ENCODE results near the gene GIT1.

Gene GIT1

DNA sequence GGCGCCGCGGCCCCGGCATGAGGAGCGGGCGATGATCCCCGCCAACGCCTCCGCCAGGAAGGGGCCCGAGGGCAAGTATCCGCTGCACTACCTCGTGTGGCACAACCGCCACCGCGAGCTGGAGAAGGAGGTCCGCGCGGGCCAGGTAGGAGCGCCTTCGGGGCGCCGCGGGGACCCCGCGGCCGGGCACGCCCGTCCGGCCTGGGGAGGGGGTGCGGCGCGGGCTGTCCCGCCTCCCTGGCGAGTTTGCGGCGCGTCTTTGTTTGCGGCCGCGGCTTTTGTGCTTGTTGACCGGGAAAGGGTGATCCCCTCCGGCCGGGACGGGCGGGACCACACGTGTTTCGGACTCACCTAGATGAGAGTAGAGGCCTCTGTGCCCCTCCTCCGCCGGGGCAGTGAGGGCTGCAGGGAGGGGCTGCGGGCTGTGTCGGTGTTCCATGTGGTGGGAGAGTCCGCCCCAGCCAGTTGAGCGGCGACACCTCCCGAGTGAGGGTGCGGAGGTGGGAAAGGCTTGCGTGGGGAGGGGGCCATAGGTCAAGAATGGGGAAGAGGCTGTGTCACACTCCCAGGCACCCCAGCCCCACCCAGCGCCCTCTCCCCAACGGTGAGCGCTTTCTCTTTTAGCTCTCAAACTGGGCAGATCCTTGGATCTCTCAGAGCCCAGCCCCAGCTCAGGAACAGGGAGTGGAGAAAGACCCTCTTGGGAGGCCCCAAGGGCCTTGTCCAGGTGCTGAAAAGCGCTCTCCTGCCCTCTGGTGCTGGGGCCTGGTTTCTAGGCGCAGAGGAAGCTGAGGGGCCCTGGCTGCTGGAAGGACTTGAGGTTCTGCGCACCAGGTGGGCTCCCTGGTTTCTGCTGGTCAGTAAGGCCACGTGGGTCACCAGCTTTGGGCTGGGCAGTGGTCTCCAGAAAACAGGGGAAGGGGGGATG lies 4.4 kb upstream of the GIT1 start:
- Histone ChIP-seq H3K4me3 (ENCODE audit: low read length in 2 of 2) (peak overlapping the region; percentile 44 to 54), H3K9ac (ENCODE audit: low read depth in 1 of 2, low read length in 2 of 2) (peak overlapping the region in 1 of 2 donors; percentile 65), H3K36me3 (ENCODE audit: control insufficient read depth in 2 of 2, insufficient read depth in 2 of 2, low read length in 2 of 2) (no peaks in the 10 kb centered on the region), H3K27me3 (ENCODE audit: control insufficient read depth in 2 of 2, insufficient read depth in 2 of 2, low read length in 2 of 2) (no peaks in the 10 kb centered on the region), H3K4me1 (ENCODE audit: control insufficient read depth in 2 of 2, insufficient read depth in 2 of 2, low read length in 2 of 2) (peaks cover 31 to 35% of the 10 kb centered on the region in 2 donors), H3K9me3 (ENCODE audit: control insufficient read depth in 2 of 2, low read length in 2 of 2) (no peaks in the 10 kb centered on the region), H3K27ac (ENCODE audit: low read depth in 2 of 2, low read length in 2 of 2) (no peak overlapping the region)

DNA sequence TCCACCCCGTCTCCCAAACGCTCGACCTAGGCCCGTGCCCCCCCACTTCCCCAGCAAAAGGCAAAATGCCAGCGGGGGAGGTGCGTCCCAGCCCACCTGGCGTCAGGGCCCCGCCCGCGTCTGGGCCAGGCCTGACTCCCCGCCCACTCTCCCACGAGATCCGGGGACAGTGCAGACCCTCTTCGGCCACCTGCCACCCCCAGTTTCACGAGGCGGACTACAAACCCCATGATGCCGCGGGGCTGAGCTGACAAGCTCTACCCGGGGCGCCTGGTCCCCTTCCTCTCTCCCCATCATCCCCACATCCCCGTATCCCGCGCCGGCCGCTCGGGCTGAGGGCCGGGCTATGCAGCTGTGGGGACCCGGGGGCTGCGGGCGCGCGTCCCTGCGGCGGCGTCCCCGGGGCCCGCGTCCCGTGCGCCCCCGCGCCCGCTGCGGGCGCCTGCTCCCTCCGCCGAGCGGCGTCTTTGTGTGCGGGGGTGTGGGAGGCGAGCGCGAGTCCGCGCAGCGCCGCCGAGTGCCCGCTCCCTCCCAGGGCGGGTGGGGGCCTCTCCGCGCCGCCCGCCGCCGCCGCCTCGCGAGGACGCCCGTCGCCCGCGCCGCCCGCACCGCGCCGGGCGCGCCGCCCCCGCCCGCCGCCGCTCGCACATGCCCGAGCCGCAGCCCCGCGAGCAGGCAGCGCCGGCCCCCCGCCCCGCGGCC lies 3.6 kb upstream of the GIT1 start, which contains the start of gene ANKRD13B:
ANKRD13B (plus strand) TSS at position 283 of the 702 bp plus-strand sequence. CDS start 490 bp downstream, outside the sequence.
- Histone ChIP-seq H3K9ac (ENCODE audit: low read depth in 1 of 2, low read length in 2 of 2) (peak within 1 kb of the TSS; percentile 65), H3K27ac (ENCODE audit: low read depth in 2 of 2, low read length in 2 of 2) (peak within 1 kb of the TSS; percentile 81 to 91)

DNA sequence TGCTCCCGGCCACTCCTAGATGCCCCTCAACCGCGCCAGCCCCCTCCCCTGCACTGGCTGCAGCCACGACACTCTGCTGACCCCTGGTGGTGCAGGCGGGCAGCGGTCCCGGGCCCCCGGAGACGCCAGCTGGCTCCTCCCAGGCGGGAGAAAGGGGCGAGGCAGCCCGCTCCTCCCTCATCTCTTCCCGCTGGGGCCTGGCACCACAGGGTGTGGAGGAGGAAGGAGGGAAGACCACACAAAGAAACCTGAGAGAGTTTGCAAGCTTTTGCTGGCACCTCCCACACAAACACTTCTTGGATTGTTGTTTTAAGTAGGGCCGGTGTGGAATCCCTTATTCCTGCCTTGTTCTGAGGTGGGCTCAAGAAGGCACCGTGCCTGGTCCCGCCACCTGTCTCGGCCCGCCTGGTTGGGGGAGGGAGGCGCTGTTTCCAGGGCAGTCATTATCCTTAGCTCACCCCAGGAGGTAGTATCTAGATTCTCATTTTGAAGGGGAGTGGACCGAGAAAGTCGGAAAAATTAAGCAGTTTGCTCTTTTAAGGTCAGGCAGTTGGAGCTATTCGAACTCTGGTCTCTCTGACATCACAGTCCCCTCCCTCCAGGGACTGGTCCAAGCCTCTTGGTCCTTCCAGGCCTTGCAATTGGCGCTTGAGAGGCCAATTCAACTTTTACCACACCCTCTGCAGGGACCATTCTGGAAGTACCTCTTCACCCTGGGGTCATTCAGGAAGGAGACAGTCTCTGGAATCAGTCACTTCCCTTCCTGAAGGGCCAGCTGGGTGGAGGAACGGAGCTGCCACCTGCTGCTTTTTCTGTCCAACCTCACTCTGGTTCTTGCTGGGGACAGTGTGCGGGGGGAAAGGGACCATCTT lies 2.5 kb upstream of the GIT1 start:
- peak overlapping the region; percentile 60 to 65 for H3K9ac ChIP-seq (ENCODE audit: low read depth in 1 of 2, low read length in 2 of 2)
- H3K36me3 ChIP-seq (ENCODE audit: control insufficient read depth in 2 of 2, insufficient read depth in 2 of 2, low read length in 2 of 2), result no peaks in the 10 kb centered on the region
- H3K9me3 ChIP-seq (ENCODE audit: control insufficient read depth in 2 of 2, low read length in 2 of 2), result no peaks in the 10 kb centered on the region
- H3K4me3 ChIP-seq (ENCODE audit: low read length in 2 of 2), result peak overlapping the region; percentile 47 to 70
- peaks cover 42 to 50% of the 10 kb centered on the region in 2 donors for H3K4me1 ChIP-seq (ENCODE audit: control insufficient read depth in 2 of 2, insufficient read depth in 2 of 2, low read length in 2 of 2)
- H3K27me3 ChIP-seq (ENCODE audit: control insufficient read depth in 2 of 2, insufficient read depth in 2 of 2, low read length in 2 of 2), result no peaks in the 10 kb centered on the region
- peak overlapping the region; percentile 81 to 91 for H3K27ac ChIP-seq (ENCODE audit: low read depth in 2 of 2, low read length in 2 of 2)

More for the DNA sequence above, 3.6 kb upstream of the GIT1 start, which contains the start of gene ANKRD13B:
- H3K27me3 ChIP-seq (ENCODE audit: control insufficient read depth in 2 of 2, insufficient read depth in 2 of 2, low read length in 2 of 2), result no peaks in the 10 kb centered on the region
- H3K36me3 ChIP-seq (ENCODE audit: control insufficient read depth in 2 of 2, insufficient read depth in 2 of 2, low read length in 2 of 2), result no peaks in the 10 kb centered on the region
- H3K9me3 ChIP-seq (ENCODE audit: control insufficient read depth in 2 of 2, low read length in 2 of 2), result no peaks in the 10 kb centered on the region
- peaks cover 37 to 43% of the 10 kb centered on the region in 2 donors for H3K4me1 ChIP-seq (ENCODE audit: control insufficient read depth in 2 of 2, insufficient read depth in 2 of 2, low read length in 2 of 2)
- H3K4me3 ChIP-seq (ENCODE audit: low read length in 2 of 2), result peak within 1 kb of the TSS; percentile 47 to 70

DNA sequence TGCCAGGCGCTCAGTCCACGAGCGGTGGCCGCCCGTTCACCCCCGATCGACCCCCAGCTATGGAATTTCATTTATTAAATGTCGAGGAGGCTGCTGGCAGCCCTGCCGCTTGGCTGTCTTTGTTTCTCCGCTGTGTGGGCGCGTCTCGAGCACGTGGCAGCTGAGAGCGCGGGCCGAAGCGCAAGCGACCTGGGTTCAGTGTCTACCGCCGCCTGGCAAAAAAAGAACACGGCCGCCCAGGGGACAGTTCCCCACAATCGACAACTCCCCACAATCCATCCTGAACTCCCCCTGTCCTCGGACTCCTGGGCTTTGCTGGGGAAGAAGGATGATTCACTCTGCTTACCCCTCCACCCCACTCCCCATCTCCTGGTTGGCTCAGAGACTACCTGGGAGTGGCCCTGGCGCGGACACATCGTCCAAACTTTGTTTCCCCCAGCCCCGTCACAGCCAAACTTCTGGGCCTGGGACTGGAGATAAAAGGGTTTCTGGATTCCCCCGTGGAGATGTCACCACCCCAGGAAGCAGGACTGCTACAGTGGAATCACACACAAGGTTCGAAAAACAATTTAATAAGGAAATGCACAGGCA lies 1.8 kb upstream of the GIT1 start:
- H3K4me1 ChIP-seq (ENCODE audit: control insufficient read depth in 2 of 2, insufficient read depth in 2 of 2, low read length in 2 of 2), result peaks cover 42 to 58% of the 10 kb centered on the region in 2 donors
- H3K27ac ChIP-seq (ENCODE audit: low read depth in 2 of 2, low read length in 2 of 2), result peak overlapping the region; percentile 16 to 91
- H3K27me3 ChIP-seq (ENCODE audit: control insufficient read depth in 2 of 2, insufficient read depth in 2 of 2, low read length in 2 of 2), result no peaks in the 10 kb centered on the region
- H3K9me3 ChIP-seq (ENCODE audit: control insufficient read depth in 2 of 2, low read length in 2 of 2), result no peaks in the 10 kb centered on the region
- H3K9ac ChIP-seq (ENCODE audit: low read depth in 1 of 2, low read length in 2 of 2), result peak overlapping the region in 1 of 2 donors; percentile 41
- no peaks in the 10 kb centered on the region for H3K36me3 ChIP-seq (ENCODE audit: control insufficient read depth in 2 of 2, insufficient read depth in 2 of 2, low read length in 2 of 2)
- peak overlapping the region; percentile 19 to 70 for H3K4me3 ChIP-seq (ENCODE audit: low read length in 2 of 2)

DNA sequence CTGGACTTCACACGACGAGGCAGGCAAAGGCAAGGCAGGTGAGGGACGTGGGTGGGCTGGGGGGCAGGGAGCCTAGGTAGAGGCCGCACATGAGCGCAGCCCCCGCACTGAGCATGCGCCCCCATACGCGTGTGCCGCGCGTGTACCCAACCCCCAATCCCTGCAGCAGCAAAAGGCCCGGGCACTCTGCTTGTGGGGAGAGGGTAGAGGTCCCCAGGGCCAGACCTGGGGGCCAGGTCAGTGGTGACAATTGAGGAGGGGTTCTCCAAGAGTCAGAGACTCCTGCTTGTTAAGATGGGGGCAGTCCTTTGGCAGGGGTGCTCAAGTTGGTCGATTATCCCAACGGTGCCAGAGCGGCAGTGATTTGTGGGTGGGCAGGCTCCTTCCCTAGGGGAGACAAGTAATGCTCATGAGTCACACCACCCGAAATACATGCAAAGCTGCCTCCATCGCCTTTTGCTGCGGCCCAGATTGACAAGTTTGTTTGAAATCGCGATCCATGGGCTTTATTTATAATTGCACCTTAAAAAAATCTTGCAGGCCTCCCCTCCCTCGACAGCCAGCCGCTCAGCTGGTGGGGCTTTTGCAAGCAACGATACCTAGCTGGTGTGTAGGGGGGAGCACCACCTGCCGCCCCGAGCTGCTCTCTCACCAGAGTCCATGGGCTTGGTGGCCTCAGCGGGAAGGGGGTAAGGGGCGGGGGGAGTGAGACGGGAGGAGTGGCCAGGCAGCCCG lies 1.1 kb upstream of the GIT1 start:
- H3K9me3 ChIP-seq (ENCODE audit: control insufficient read depth in 2 of 2, low read length in 2 of 2), result no peaks in the 10 kb centered on the region
- peaks cover 42 to 58% of the 10 kb centered on the region in 2 donors for H3K4me1 ChIP-seq (ENCODE audit: control insufficient read depth in 2 of 2, insufficient read depth in 2 of 2, low read length in 2 of 2)
- H3K36me3 ChIP-seq (ENCODE audit: control insufficient read depth in 2 of 2, insufficient read depth in 2 of 2, low read length in 2 of 2), result no peaks in the 10 kb centered on the region
- peak overlapping the region; percentile 78 to 81 for H3K9ac ChIP-seq (ENCODE audit: low read depth in 1 of 2, low read length in 2 of 2)
- H3K27ac ChIP-seq (ENCODE audit: low read depth in 2 of 2, low read length in 2 of 2), result peak overlapping the region; percentile 16 to 91
- peak overlapping the region in 1 of 2 donors; percentile 80 for H3K4me3 ChIP-seq (ENCODE audit: low read length in 2 of 2)
- H3K27me3 ChIP-seq (ENCODE audit: control insufficient read depth in 2 of 2, insufficient read depth in 2 of 2, low read length in 2 of 2), result no peaks in the 10 kb centered on the region

DNA sequence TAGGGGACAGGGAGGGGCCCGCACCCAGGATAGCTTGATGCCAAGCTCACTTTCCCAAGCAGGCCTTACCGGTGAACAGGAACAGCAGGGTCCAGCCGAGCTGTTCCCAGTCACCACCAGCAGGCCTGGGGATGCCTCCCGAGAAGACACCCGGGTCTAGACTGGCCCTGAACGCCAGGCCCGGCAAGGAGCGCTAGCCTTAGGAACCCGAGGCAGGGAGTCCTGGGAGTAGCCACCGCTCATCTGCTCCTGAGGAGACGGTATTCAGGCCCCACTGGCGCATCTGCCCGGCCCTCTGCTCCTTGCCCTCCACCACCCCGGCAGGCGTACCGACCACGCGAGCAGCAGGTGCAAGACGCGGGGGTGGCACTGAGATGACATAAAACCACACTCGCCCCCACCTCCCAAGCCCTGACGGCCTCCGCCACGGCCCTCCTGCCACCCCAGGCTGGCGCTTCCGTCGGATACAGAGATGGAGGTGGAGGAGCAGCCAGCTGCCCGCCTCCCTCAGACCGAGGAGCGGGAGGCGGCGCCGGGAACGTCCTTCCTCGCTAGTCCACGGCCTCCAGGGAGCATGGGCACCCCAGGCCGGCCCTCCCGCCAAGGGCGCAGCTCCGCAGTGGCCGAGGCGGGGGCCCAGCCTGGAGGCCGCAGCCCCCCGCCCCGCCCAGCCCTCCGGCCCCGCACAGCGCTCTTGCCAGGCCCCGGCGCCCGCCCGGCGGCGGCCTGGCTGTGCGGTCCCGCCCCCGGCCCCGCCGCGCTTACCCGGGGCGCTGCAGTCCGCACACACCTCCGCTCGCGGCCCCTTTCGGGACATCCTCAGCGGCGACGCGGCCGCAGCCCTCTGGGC lies 661 bp downstream of the GIT1 start:
- Histone ChIP-seq H3K4me3 (ENCODE audit: low read length in 2 of 2) (peak overlapping the region; percentile 73 to 79), H3K4me1 (ENCODE audit: control insufficient read depth in 2 of 2, insufficient read depth in 2 of 2, low read length in 2 of 2) (peaks cover 44 to 59% of the 10 kb centered on the region in 2 donors), H3K27ac (ENCODE audit: low read depth in 2 of 2, low read length in 2 of 2) (peak overlapping the region; percentile 67 to 80), H3K36me3 (ENCODE audit: control insufficient read depth in 2 of 2, insufficient read depth in 2 of 2, low read length in 2 of 2) (no peaks in the 10 kb centered on the region), H3K27me3 (ENCODE audit: control insufficient read depth in 2 of 2, insufficient read depth in 2 of 2, low read length in 2 of 2) (no peaks in the 10 kb centered on the region), H3K9ac (ENCODE audit: low read depth in 1 of 2, low read length in 2 of 2) (peak overlapping the region; percentile 78 to 80), H3K9me3 (ENCODE audit: control insufficient read depth in 2 of 2, low read length in 2 of 2) (no peaks in the 10 kb centered on the region)

DNA sequence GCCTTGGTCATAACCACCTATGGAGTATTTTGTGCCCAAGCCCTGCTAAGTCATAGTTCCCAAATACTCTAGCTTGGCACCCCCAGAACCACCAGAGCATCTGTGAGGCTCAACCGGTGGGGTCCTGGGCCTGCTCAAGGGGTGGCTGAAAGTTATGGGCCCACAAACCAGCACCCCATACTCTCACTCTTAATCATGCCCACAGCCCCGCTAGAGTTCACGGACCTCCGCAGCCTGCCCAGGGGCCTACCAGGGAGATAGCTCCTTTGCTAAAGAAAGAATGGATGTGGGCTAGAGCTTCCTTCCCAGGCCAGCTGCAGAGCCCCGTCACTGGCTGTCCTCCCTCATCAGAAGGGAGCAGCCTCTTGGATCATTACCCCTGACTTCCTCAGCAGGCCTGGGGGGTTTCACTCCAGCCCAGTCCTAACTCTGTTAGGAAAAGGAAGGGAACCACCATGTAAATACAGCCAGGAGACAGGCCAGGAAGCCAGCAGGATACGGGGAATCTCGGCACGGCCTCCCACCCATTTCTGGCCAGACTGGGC lies 1.4 kb downstream of the GIT1 start:
- Histone ChIP-seq H3K27me3 (ENCODE audit: control insufficient read depth in 2 of 2, insufficient read depth in 2 of 2, low read length in 2 of 2) (no peaks in the 10 kb centered on the region), H3K36me3 (ENCODE audit: control insufficient read depth in 2 of 2, insufficient read depth in 2 of 2, low read length in 2 of 2) (peaks cover 0 to 5% of the 10 kb centered on the region in 2 donors), H3K4me3 (ENCODE audit: low read length in 2 of 2) (peak overlapping the region; percentile 73 to 79), H3K9ac (ENCODE audit: low read depth in 1 of 2, low read length in 2 of 2) (peak overlapping the region; percentile 78 to 80), H3K27ac (ENCODE audit: low read depth in 2 of 2, low read length in 2 of 2) (peak overlapping the region in 1 of 2 donors; percentile 80), H3K9me3 (ENCODE audit: control insufficient read depth in 2 of 2, low read length in 2 of 2) (no peaks in the 10 kb centered on the region), H3K4me1 (ENCODE audit: control insufficient read depth in 2 of 2, insufficient read depth in 2 of 2, low read length in 2 of 2) (peaks cover 44 to 57% of the 10 kb centered on the region in 2 donors)

DNA sequence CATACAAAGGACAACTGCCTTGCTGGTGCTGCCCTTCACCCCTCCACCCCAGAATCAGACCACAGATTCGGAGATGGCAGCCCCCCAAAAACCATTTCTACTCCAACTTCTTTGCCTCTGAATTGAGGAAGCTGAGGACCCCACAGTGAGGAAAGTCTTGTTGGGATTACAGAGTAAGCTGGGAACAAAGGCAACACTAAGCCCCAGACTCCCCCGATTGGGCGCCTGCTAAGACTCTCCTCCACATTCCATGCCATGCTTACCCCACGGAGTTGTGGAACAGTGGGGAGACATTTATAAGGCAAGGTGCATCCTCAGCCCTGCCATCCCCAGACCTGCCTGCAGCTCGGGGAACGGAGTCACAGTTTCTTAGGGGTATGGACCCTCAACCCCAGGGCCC lies 1.9 kb downstream of the GIT1 start:
- H3K27ac ChIP-seq (ENCODE audit: low read depth in 2 of 2, low read length in 2 of 2), result no peak overlapping the region
- peak overlapping the region in 1 of 2 donors; percentile 78 for H3K9ac ChIP-seq (ENCODE audit: low read depth in 1 of 2, low read length in 2 of 2)
- H3K9me3 ChIP-seq (ENCODE audit: control insufficient read depth in 2 of 2, low read length in 2 of 2), result no peaks in the 10 kb centered on the region
- H3K27me3 ChIP-seq (ENCODE audit: control insufficient read depth in 2 of 2, insufficient read depth in 2 of 2, low read length in 2 of 2), result no peaks in the 10 kb centered on the region
- peaks cover 0 to 10% of the 10 kb centered on the region in 2 donors for H3K36me3 ChIP-seq (ENCODE audit: control insufficient read depth in 2 of 2, insufficient read depth in 2 of 2, low read length in 2 of 2)
- peaks cover 41 to 53% of the 10 kb centered on the region in 2 donors for H3K4me1 ChIP-seq (ENCODE audit: control insufficient read depth in 2 of 2, insufficient read depth in 2 of 2, low read length in 2 of 2)
- peak overlapping the region in 1 of 2 donors; percentile 79 for H3K4me3 ChIP-seq (ENCODE audit: low read length in 2 of 2)

All from mucosa of rectum (tissue), 2 donors.